ENCODE data around the gene PKDCC. TPM values are rescaled to one million over a fixed set of nuclear protein-coding genes. Genes with fewer than 3 reads are reported as not detected.

Gene PKDCC
- total RNA-seq, 1 donor from 2014 or later = not detected

GRCh38 chr2:42025151-42025582 is 22.7 kb upstream of the PKDCC start:
- Mint-ChIP-seq H3K9me3 (peaks cover 6% of the 10 kb centered on the region), H3K27me3 (peaks cover 13% of the 10 kb centered on the region), H3K27ac (no peak overlapping the region), H3K4me1 (peaks cover 23% of the 10 kb centered on the region), H3K36me3 (ENCODE audit: low read depth) (no peaks in the 10 kb centered on the region), H3K4me3 (no peak overlapping the region)
- DNase-seq (no peak), ATAC-seq (ENCODE audit: low read depth) (no peak)
- intact Hi-C loops (cut with micrococcal nuclease) = no loop called here
- ChIA-PET CTCF (no interaction called here), POLR2A (no interaction called here)
- TF ChIP-seq CTCF (IDR thresholded peaks at IDR 0.05) = no peak

- Mint-ChIP-seq H3K4me1 (peaks cover 23% of the 10 kb centered on the region), H3K27me3 (peaks cover 13% of the 10 kb centered on the region), H3K9me3 (peaks cover 6% of the 10 kb centered on the region), H3K27ac (no peak overlapping the region), H3K4me3 (no peak overlapping the region), H3K36me3 (ENCODE audit: low read depth) (no peaks in the 10 kb centered on the region)
- no peak for TF ChIP-seq CTCF (IDR thresholded peaks at IDR 0.05)
- DNase-seq (no peak), ATAC-seq (ENCODE audit: low read depth) (no peak)
- intact Hi-C loops (cut with micrococcal nuclease) = no loop called here
- ChIA-PET POLR2A (no interaction called here), CTCF (no interaction called here)
Observed at GRCh38 chr2:42026272-42026671, 21.5 kb upstream of the PKDCC start.

- no peaks in the 10 kb centered on the region for H3K36me3 Mint-ChIP-seq (ENCODE audit: low read depth)
- no peak for DNase-seq
- peaks cover 23% of the 10 kb centered on the region for H3K4me1 Mint-ChIP-seq
- no peaks in the 10 kb centered on the region for H3K9me3 Mint-ChIP-seq
- H3K27me3 Mint-ChIP-seq = peaks cover 14% of the 10 kb centered on the region
- CTCF ChIA-PET = no interaction called here
- H3K4me3 Mint-ChIP-seq = no peak overlapping the region
- no peak for TF ChIP-seq CTCF (IDR thresholded peaks at IDR 0.05)
- intact Hi-C loops (cut with micrococcal nuclease) = no loop called here
- ATAC-seq (ENCODE audit: low read depth) = no peak
- POLR2A ChIA-PET = no interaction called here
- no peak overlapping the region for H3K27ac Mint-ChIP-seq
Observed at GRCh38 chr2:42028571-42029148, 19.2 kb upstream of the PKDCC start.

- intact Hi-C loops (cut with micrococcal nuclease) = no loop called here
- TF ChIP-seq CTCF (IDR thresholded peaks at IDR 0.05) = no peak
- H3K36me3 Mint-ChIP-seq (ENCODE audit: low read depth) = no peaks in the 10 kb centered on the region
- ATAC-seq (ENCODE audit: low read depth) (no peak), DNase-seq (no peak)
- no peak overlapping the region for H3K27ac Mint-ChIP-seq
- CTCF ChIA-PET = no interaction called here
- POLR2A ChIA-PET = no interaction called here
- H3K4me3 Mint-ChIP-seq = no peak overlapping the region
- no peaks in the 10 kb centered on the region for H3K9me3 Mint-ChIP-seq
- H3K4me1 Mint-ChIP-seq = peaks cover 23% of the 10 kb centered on the region
- peaks cover 13% of the 10 kb centered on the region for H3K27me3 Mint-ChIP-seq
Observed at GRCh38 chr2:42029171-42029570, 18.6 kb upstream of the PKDCC start.

GRCh38 chr2:42029639-42030199 is 18.1 kb upstream of the PKDCC start:
- H3K9me3 Mint-ChIP-seq = no peaks in the 10 kb centered on the region
- peaks cover 23% of the 10 kb centered on the region for H3K4me1 Mint-ChIP-seq
- CTCF ChIA-PET = no interaction called here
- POLR2A ChIA-PET = no interaction called here
- no peak for TF ChIP-seq CTCF (IDR thresholded peaks at IDR 0.05)
- no peaks in the 10 kb centered on the region for H3K36me3 Mint-ChIP-seq (ENCODE audit: low read depth)
- H3K4me3 Mint-ChIP-seq = no peak overlapping the region
- peaks cover 9% of the 10 kb centered on the region for H3K27me3 Mint-ChIP-seq
- DNase-seq = no peak
- no peak overlapping the region for H3K27ac Mint-ChIP-seq
- no peak for ATAC-seq (ENCODE audit: low read depth)
- intact Hi-C loops (cut with micrococcal nuclease) = no loop called here

All from activated B cell treated with CpG ODN at 0.5 μM for 24 hours (primary cell).